Left renal cortex interstitium (tissue), 4 donors: ENCODE data around the gene MAPK13. TPM values are rescaled to one million over a fixed set of nuclear protein-coding genes. Genes with fewer than 3 reads are reported as not detected.
A peak's percentile ranks its signal among the peaks of the same experiment; 100 is the strongest.
"Not testable (repeated sequence)": the region's sequence is repeated elsewhere in the genome, so short reads cannot be mapped to it uniquely, and the experiment has no call there.

Source experiments
- DNase-seq, 4 donors: peaks; one replicate each; pipeline ENCODE4 v3.0.0-alpha.2; 2013; ENCODE audit warnings: low read depth in 4 of 4, low spot score in 2 of 4, missing footprints in 1 of 4
- polyA plus RNA-seq, 4 donors: library from polyadenylated mRNA; unstranded; fragments of 120-200 nt; gene quantifications; one replicate each; pipeline ENCODE4 v1.2.1, GENCODE V29; 2013; ENCODE audit not compliant: insufficient read length in 4 of 4

Gene MAPK13
- polyA plus RNA-seq, 4 donors, result 19.9 to 28.9 (median 22.0) TPM

- no peak for DNase-seq
Measured at GRCh38 chr6:36114798-36115408, 15.4 kb upstream of the MAPK13 start.

- no peak for DNase-seq
Measured at GRCh38 chr6:36115412-36115811, 14.9 kb upstream of the MAPK13 start.

GRCh38 chr6:36116066-36116864, 14.0 kb upstream of the MAPK13 start:
- no peak for DNase-seq

GRCh38 chr6:36116943-36117342, 13.4 kb upstream of the MAPK13 start:
- no peak for DNase-seq

- DNase-seq, result no peak
Measured at GRCh38 chr6:36117658-36118549, 12.4 kb upstream of the MAPK13 start.

- no peak for DNase-seq
Measured at GRCh38 chr6:36118550-36119107, 11.7 kb upstream of the MAPK13 start.

- no peak for DNase-seq
Measured at GRCh38 chr6:36119209-36119608, 11.1 kb upstream of the MAPK13 start.

- no peak for DNase-seq
Measured at GRCh38 chr6:36120018-36120417, 10.3 kb upstream of the MAPK13 start.

GRCh38 chr6:36120539-36120938, 9.8 kb upstream of the MAPK13 start:
- no peak for DNase-seq

GRCh38 chr6:36120979-36121786, 9.1 kb upstream of the MAPK13 start:
- DNase-seq, result no peak

GRCh38 chr6:36121787-36122494, 8.4 kb upstream of the MAPK13 start:
- DNase-seq, result no peak

- no peak for DNase-seq
Measured at GRCh38 chr6:36122495-36123269, 7.6 kb upstream of the MAPK13 start.

GRCh38 chr6:36123270-36124139, 6.8 kb upstream of the MAPK13 start:
- DNase-seq, result peak in 1 of 4 donors; percentile 68

GRCh38 chr6:36124346-36124745, 6.0 kb upstream of the MAPK13 start:
- DNase-seq, result not testable (repeated sequence)

- no peak for DNase-seq
Measured at GRCh38 chr6:36124881-36125280, 5.4 kb upstream of the MAPK13 start.

GRCh38 chr6:36125575-36125974, 4.7 kb upstream of the MAPK13 start:
- no peak for DNase-seq

GRCh38 chr6:36126121-36126520, 4.2 kb upstream of the MAPK13 start:
- DNase-seq, result no peak
